HG02981 (cell line): ENCODE data around the gene TRPV4.

Experiments used
- ATAC-seq: cut with Tn5 transposase; IDR thresholded peaks from one replicate; pipeline ENCODE4 v1.9.1; 2021; ENCODE audit warnings: mild to moderate bottlenecking, moderate library complexity; ENCODE audit not compliant: unreplicated experiment

TRPV4 gene

GRCh38 chr12:109829667-109830066, 3.5 kb downstream of the TRPV4 start:
- no peak for ATAC-seq

GRCh38 chr12:109828754-109829511, 4.3 kb downstream of the TRPV4 start:
- ATAC-seq, result no peak

- no peak for ATAC-seq
Observed at GRCh38 chr12:109827566-109828550, 5.3 kb downstream of the TRPV4 start.

GRCh38 chr12:109827080-109827479, 6.1 kb downstream of the TRPV4 start:
- no peak for ATAC-seq

GRCh38 chr12:109824731-109825130, 8.5 kb downstream of the TRPV4 start:
- ATAC-seq, result no peak

- no peak for ATAC-seq
Observed at GRCh38 chr12:109822951-109823411, 10.2 kb downstream of the TRPV4 start.

- ATAC-seq, result no peak
Observed at GRCh38 chr12:109822416-109822815, 10.8 kb downstream of the TRPV4 start.

- no peak for ATAC-seq
Observed at GRCh38 chr12:109821968-109822367, 11.2 kb downstream of the TRPV4 start.

GRCh38 chr12:109820816-109821381, 12.3 kb downstream of the TRPV4 start:
- no peak for ATAC-seq

GRCh38 chr12:109818905-109819500, 14.2 kb downstream of the TRPV4 start:
- no peak for ATAC-seq

- no peak for ATAC-seq
Observed at GRCh38 chr12:109818253-109818652, 14.9 kb downstream of the TRPV4 start.

GRCh38 chr12:109817627-109818231, 15.5 kb downstream of the TRPV4 start:
- ATAC-seq, result no peak

- ATAC-seq, result no peak
Observed at GRCh38 chr12:109816870-109817269, 16.3 kb downstream of the TRPV4 start.

GRCh38 chr12:109815757-109816617, 17.2 kb downstream of the TRPV4 start:
- ATAC-seq, result no peak

GRCh38 chr12:109815225-109815624, 18.0 kb downstream of the TRPV4 start:
- ATAC-seq, result no peak

- ATAC-seq, result no peak
Observed at GRCh38 chr12:109814600-109815150, 18.5 kb downstream of the TRPV4 start.

GRCh38 chr12:109813810-109814416, 19.3 kb downstream of the TRPV4 start:
- ATAC-seq, result no peak

GRCh38 chr12:109811624-109811995, 21.6 kb downstream of the TRPV4 start:
- ATAC-seq, result no peak
